SK-N-SH (cell line): Measurements from ENCODE around the gene NTM. TPM values are rescaled to one million over a fixed set of nuclear protein-coding genes. Genes with fewer than 3 reads are reported as not detected.

ENCODE experiments used
- CTCF ChIA-PET: fragments of 300-600, 350-600 bp; formaldehyde crosslinking; extraction: SDS; loops from one replicate; lab custom pipeline; 2021; lab: Yijun Ruan, JAX
- POLR2A ChIA-PET: fragments of 350-600 bp; sonication (Branson Sonifier 250); formaldehyde crosslinking; extraction: SDS; loops from one replicate; lab custom pipeline; 2020; ENCODE audit warnings: antibody characterized with exemption, inconsistent platforms; lab: Yijun Ruan, JAX
- DNase-seq: peaks from one replicate; pipeline ENCODE4 v3.0.0; 2012
- H2AFZ ChIP-seq: fragments of 200-600 bp; sonication (generic); 2 replicates; pipeline ENCODE4 v1.8.1; 2016; ENCODE audit warnings: antibody characterized with exemption, mild to moderate bottlenecking, low read depth
- H3F3A ChIP-seq: fragments of 200-600 bp; sonication (generic); replicated peaks from 2 replicates; pipeline ENCODE3; 2016; ENCODE audit warnings: antibody characterized with exemption, mild to moderate bottlenecking; ENCODE audit not compliant: insufficient read depth
- H3K27ac ChIP-seq, 2 experiments: fragments of 200-500 bp in 1 of 2; fragments of 200-600 bp in 1 of 2; sonication (Bioruptor generic) in 1 of 2; sonication (generic), shearing (Covaris generic) in 1 of 2; 2 replicates each; pipeline versions ENCODE4 v1.5.1 to v1.6.1; 2014 to 2016; ENCODE audit warnings: low read depth in 2 of 2, inconsistent platforms in 1 of 2, low read length in 1 of 2, mild to moderate bottlenecking in 1 of 2, mixed read lengths in 1 of 2
- H3K27me3 ChIP-seq: fragments of 200-600 bp; sonication (generic), shearing (Covaris generic); 2 replicates; pipeline ENCODE4 v1.6.1; 2016; ENCODE audit warnings: mixed run types; ENCODE audit not compliant: insufficient read depth
- H3K36me3 ChIP-seq, 2 experiments: fragments of 200-500 bp in 1 of 2; fragments of 200-600 bp in 1 of 2; sonication (Bioruptor generic) in 1 of 2; sonication (generic) in 1 of 2; replicated peaks in 1 of 2; 2 replicates each; pipeline versions ENCODE3 to v1.5.1; 2014 to 2016; ENCODE audit warnings: low read length in 1 of 2, mild to moderate bottlenecking in 1 of 2; ENCODE audit not compliant: insufficient read depth in 2 of 2, control insufficient read depth in 1 of 2
- H3K4me1 ChIP-seq, 2 experiments: fragments of 200-500 bp in 1 of 2; fragments of 200-600 bp in 1 of 2; sonication (Bioruptor generic) in 1 of 2; sonication (generic), shearing (Covaris generic) in 1 of 2; 2 replicates each; pipeline versions ENCODE4 v1.5.1 to v1.6.1; 2014 to 2016; ENCODE audit warnings: low read depth in 1 of 2, low read length in 1 of 2, mixed run types in 1 of 2; ENCODE audit not compliant: insufficient read depth in 2 of 2, control insufficient read depth in 1 of 2
- H3K4me2 ChIP-seq: fragments of 200-600 bp; sonication (generic), shearing (Covaris generic); 2 replicates; pipeline ENCODE4 v1.6.1; 2017; ENCODE audit warnings: mixed run types
- H3K4me3 ChIP-seq, 2 experiments: fragments of 200-500 bp in 1 of 2; fragments of 200-600 bp in 1 of 2; sonication (Bioruptor generic) in 1 of 2; sonication (generic), shearing (Covaris generic) in 1 of 2; 2 replicates each; pipeline versions ENCODE4 v1.5.1 to v1.8.1; 2014 to 2016; ENCODE audit warnings: low read depth in 2 of 2, inconsistent platforms in 1 of 2, low read length in 1 of 2, mild to moderate bottlenecking in 1 of 2, mixed read lengths in 1 of 2, moderate library complexity in 1 of 2
- H3K79me2 ChIP-seq: fragments of 200-600 bp; sonication (generic); 2 replicates; pipeline ENCODE4 v1.8.1; 2017; ENCODE audit warnings: mild to moderate bottlenecking; ENCODE audit not compliant: insufficient read depth
- H3K9ac ChIP-seq: fragments of 200-600 bp; sonication (generic); 2 replicates; pipeline ENCODE4 v1.6.1; 2017; ENCODE audit warnings: mixed run types
- H3K9me2 ChIP-seq: fragments of 200-600 bp; sonication (generic); 2 replicates; pipeline ENCODE4 v1.6.1; 2017; ENCODE audit warnings: mixed run types
- H3K9me3 ChIP-seq: fragments of 200-600 bp; sonication (generic); 2 replicates; pipeline ENCODE4 v1.6.1; 2017; ENCODE audit warnings: mixed run types, mild to moderate bottlenecking, moderate library complexity
- H4K20me1 ChIP-seq: fragments of 200-600 bp; sonication (generic); 2 replicates; pipeline ENCODE4 v1.6.1; 2017; ENCODE audit warnings: mild to moderate bottlenecking, mixed run types; ENCODE audit not compliant: insufficient read depth
- CTCF ChIP-seq: fragments of 200-600 bp; sonication (generic); IDR thresholded peaks from 2 replicates; pipeline ENCODE4 v1.6.1; 2017; ENCODE audit warnings: antibody characterized with exemption, mild to moderate bottlenecking, moderate library complexity
- ELF1 ChIP-seq: IDR thresholded peaks from 2 replicates; pipeline ENCODE4 v1.4.0; 2012
- FOXJ3 ChIP-seq: sonication (generic); formaldehyde crosslinking; IDR thresholded peaks from 2 replicates; pipeline ENCODE4 v1.5.1; 2020; ENCODE audit warnings: mild to moderate bottlenecking, missing genetic modification reagents
- FOXM1 ChIP-seq: IDR thresholded peaks from 2 replicates; pipeline ENCODE4 v1.4.0; 2012; ENCODE audit warnings: low read depth, mild to moderate bottlenecking
- GATA2 ChIP-seq: sonication (generic); formaldehyde crosslinking; IDR thresholded peaks from 2 replicates; pipeline ENCODE4 v1.5.0; 2020; ENCODE audit warnings: mild to moderate bottlenecking, missing genetic modification reagents
- MAX ChIP-seq: IDR thresholded peaks from 2 replicates; pipeline ENCODE4 v1.4.0; 2012; ENCODE audit warnings: low read depth
- MXI1 ChIP-seq: IDR thresholded peaks from 2 replicates; pipeline ENCODE4 v1.6.1; 2012; ENCODE audit warnings: mild to moderate bottlenecking, low read depth, low read length, improper control_type of control experiment
- POLR2AphosphoS5 ChIP-seq: IDR thresholded peaks from 2 replicates; pipeline ENCODE4 v1.6.1; 2012; ENCODE audit warnings: low read depth, low read length
- RCOR1 ChIP-seq: fragments of 150-350 bp; IDR thresholded peaks from 2 replicates; pipeline ENCODE4 v1.6.1; 2017; ENCODE audit warnings: antibody characterized with exemption, low read length
- RFX5 ChIP-seq: IDR thresholded peaks from 2 replicates; pipeline ENCODE4 v1.6.1; 2012; ENCODE audit warnings: mild to moderate bottlenecking, improper control_type of control experiment, low read length
- SMC3 ChIP-seq: IDR thresholded peaks from 2 replicates; pipeline ENCODE4 v1.6.1; 2012; ENCODE audit warnings: low read depth, low read length, improper control_type of control experiment
- YY1 ChIP-seq: IDR thresholded peaks from 2 replicates; pipeline ENCODE4 v1.4.0; 2012; ENCODE audit warnings: low read depth, mild to moderate bottlenecking
- WGBS: methylation state at CpG from one replicate; pipeline ENCODE4 v1.1.6; 2017; ENCODE audit warnings: low lambda C conversion rate; 5-methylcytosine and 5-hydroxymethylcytosine counted together
- polyA plus RNA-seq, 3 experiments: library from polyadenylated mRNA; depleted of rRNA; stranded (reverse); fragments of >200 nt; gene quantifications; 2 replicates each; pipeline ENCODE4 v1.2.3, GENCODE V29; 2012
- TF ChIP-seq, protein P1 (sequence below): fragments of 150-350 bp; IDR thresholded peaks from 2 replicates; pipeline ENCODE4 v1.6.1; 2016; ENCODE audit warnings: mild to moderate bottlenecking, low read depth, low read length
- TF ChIP-seq, protein P2 (sequence below): IDR thresholded peaks from 2 replicates; pipeline ENCODE4 v1.4.0; 2012; ENCODE audit warnings: low read depth, borderline replicate concordance
- TF ChIP-seq, protein P3 (sequence below): fragments of 150-350 bp; IDR thresholded peaks from 2 replicates; pipeline ENCODE4 v1.6.1; 2017; ENCODE audit warnings: antibody characterized with exemption, low read length, low read depth, borderline replicate concordance

NTM gene
- polyA plus RNA-seq, 1 of the 3 experiments (the other 2 are of a cell fraction) = 20.0 TPM

DNA sequence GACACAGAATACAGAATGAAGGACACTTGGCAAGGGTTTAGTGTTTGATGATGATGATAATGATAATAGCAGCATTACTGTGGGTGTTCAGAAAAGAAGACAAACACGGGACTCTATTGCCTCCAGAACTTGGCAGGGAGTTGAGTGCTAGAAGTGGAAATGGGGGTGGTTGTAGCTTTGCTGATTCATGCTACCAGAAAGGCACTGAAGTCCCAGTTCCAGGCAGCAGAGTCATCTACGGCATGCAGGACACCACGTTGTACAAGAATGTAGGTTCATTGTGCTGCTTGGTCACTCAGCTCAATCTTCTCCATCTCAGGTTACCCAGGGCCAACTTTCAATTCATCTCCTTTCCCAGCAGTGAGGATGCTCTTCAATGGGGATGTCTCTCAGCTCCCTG lies 115.7 kb downstream of the NTM start:
- Histone ChIP-seq H3K36me3 (no peaks in the 10 kb centered on the region), H4K20me1 (no peaks in the 10 kb centered on the region), H3K4me3 (no peak overlapping the region), H3K4me1 (no peaks in the 10 kb centered on the region), H3F3A (no peaks in the 10 kb centered on the region), H3K4me2 (no peak overlapping the region), H3K27ac (no peak overlapping the region), H2AFZ (no peak overlapping the region), H3K9me2 (no peaks in the 10 kb centered on the region), H3K9ac (no peak overlapping the region), H3K79me2 (no peaks in the 10 kb centered on the region), H3K27me3 (no peaks in the 10 kb centered on the region)
- ChIA-PET POLR2A (no interaction called here), CTCF (interaction anchor here (1.5 kb wide), 1 partner anchor 28 kb away, joined by 3 read pairs; no protein-coding TSS in a partner anchor)
- no peak for TF ChIP-seq FOXJ3 (CRISPR knock-in tag)
- no peak for TF ChIP-seq SMC3
- no peak for TF ChIP-seq ELF1
- TF ChIP-seq, protein P1, sequence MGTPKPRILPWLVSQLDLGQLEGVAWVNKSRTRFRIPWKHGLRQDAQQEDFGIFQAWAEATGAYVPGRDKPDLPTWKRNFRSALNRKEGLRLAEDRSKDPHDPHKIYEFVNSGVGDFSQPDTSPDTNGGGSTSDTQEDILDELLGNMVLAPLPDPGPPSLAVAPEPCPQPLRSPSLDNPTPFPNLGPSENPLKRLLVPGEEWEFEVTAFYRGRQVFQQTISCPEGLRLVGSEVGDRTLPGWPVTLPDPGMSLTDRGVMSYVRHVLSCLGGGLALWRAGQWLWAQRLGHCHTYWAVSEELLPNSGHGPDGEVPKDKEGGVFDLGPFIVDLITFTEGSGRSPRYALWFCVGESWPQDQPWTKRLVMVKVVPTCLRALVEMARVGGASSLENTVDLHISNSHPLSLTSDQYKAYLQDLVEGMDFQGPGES = no peak
- TF ChIP-seq YY1 = no peak
- no peak for TF ChIP-seq CTCF
- TF ChIP-seq MXI1 = no peak
- TF ChIP-seq, protein P2, sequence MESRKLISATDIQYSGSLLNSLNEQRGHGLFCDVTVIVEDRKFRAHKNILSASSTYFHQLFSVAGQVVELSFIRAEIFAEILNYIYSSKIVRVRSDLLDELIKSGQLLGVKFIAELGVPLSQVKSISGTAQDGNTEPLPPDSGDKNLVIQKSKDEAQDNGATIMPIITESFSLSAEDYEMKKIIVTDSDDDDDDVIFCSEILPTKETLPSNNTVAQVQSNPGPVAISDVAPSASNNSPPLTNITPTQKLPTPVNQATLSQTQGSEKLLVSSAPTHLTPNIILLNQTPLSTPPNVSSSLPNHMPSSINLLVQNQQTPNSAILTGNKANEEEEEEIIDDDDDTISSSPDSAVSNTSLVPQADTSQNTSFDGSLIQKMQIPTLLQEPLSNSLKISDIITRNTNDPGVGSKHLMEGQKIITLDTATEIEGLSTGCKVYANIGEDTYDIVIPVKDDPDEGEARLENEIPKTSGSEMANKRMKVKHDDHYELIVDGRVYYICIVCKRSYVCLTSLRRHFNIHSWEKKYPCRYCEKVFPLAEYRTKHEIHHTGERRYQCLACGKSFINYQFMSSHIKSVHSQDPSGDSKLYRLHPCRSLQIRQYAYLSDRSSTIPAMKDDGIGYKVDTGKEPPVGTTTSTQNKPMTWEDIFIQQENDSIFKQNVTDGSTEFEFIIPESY = no peak
- no peak for TF ChIP-seq RCOR1
- TF ChIP-seq, all 33 proteins: peak for 0
- whole genome bisulfite sequencing = 16% methylated on average over 3 of the region's 3 CpGs
- no peak for DNase-seq
- H3K9me3 ChIP-seq = no peaks in the 10 kb centered on the region

DNA sequence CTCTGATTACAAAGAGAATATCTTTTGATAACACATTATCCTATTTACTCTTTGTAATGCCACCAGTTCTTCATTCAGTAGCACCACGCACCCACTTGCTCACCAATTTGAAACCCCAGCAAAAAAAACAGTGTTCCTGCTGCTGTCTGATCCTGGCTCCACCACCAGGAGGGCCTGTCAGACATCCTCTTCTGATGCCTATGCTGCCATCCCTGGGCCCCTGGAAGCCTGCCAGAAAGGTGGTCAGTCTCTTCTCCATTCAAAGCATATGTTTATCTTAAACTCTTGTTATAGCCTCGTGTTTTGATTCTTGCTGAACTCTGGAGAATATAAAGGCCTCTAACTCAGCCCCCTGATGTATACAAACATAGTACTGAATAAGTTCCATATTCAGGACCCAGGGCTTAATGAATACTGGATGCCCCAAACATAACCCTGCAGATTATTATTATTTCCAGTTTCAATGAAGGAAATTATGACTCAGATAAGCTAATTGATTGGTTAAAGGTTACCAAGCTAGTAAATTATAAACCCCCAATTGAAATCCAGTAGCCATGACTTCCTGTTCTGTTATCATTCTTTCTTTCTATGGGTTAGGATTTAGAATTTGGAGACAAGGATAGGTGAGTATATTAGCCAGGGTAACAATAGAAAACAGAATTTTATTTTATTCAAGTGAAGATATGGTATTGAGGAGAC lies 116.7 kb downstream of the NTM start:
- no peaks in the 10 kb centered on the region for H3F3A ChIP-seq
- no peak overlapping the region for H3K9ac ChIP-seq
- TF ChIP-seq, protein P3, sequence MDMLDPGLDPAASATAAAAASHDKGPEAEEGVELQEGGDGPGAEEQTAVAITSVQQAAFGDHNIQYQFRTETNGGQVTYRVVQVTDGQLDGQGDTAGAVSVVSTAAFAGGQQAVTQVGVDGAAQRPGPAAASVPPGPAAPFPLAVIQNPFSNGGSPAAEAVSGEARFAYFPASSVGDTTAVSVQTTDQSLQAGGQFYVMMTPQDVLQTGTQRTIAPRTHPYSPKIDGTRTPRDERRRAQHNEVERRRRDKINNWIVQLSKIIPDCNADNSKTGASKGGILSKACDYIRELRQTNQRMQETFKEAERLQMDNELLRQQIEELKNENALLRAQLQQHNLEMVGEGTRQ = no peak
- TF ChIP-seq MAX (no peak), POLR2AphosphoS5 (no peak), GATA2 (no peak), FOXM1 (no peak), RFX5 (no peak)
- ChIA-PET CTCF (interaction anchor here (1.0 to 1.5 kb wide), 3 partner anchors 27 to 422 kb away, joined by 3 to 8 read pairs (median 3); no protein-coding TSS in a partner anchor), POLR2A (no interaction called here)
- no peaks in the 10 kb centered on the region for H3K79me2 ChIP-seq
- no peak overlapping the region for H3K4me2 ChIP-seq
- no peaks in the 10 kb centered on the region for H3K9me2 ChIP-seq
- no peak overlapping the region for H2AFZ ChIP-seq
- no peak overlapping the region for H3K4me3 ChIP-seq
- no peaks in the 10 kb centered on the region for H3K4me1 ChIP-seq
- no peaks in the 10 kb centered on the region for H3K9me3 ChIP-seq
- no peaks in the 10 kb centered on the region for H4K20me1 ChIP-seq
- DNase-seq = no peak
- H3K27ac ChIP-seq = no peak overlapping the region
- H3K27me3 ChIP-seq = no peaks in the 10 kb centered on the region
- H3K36me3 ChIP-seq = no peaks in the 10 kb centered on the region
- WGBS = 14% methylated on average over 2 of the region's 2 CpGs
